NCI-H446 (cell line): ENCODE results near the gene PPARA.

Source experiments
- DNase-seq, 2 experiments: peaks; one replicate each; lab custom pipeline; 2025; lab: John Stamatoyannopoulos, UW

Gene PPARA

DNA sequence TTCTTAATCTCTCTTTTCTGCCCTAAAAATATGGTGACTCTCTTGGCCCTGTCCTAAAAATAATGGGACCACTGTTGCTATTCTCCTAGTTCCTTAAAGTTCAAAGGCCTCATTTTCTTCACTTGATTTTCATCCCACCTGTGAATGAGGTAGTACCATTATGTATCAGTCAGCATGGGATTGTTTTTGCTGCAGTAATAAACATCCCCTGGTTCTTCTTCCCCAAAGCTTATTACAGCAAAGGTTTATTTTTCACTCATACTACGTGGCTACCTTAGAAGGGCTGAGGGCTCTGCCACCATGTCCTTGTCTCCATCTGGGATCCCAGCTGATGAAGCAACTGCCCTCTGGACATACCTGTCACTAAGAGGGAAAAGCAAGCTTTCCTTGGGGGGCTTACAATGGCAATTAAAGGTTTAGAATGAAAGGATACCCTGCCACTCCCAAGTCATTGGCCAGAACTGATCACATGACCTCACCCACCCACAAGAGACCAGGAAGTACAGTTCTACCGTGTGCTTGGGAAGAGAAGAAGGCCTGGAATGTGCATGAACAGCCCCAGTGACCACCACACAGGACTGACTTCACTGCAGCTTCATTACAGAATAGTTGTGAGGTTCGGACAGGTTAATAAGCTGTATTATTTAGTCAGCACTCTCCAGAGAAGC is 125.3 kb downstream of the PPARA start:
- DNase-seq: no peak

DNA sequence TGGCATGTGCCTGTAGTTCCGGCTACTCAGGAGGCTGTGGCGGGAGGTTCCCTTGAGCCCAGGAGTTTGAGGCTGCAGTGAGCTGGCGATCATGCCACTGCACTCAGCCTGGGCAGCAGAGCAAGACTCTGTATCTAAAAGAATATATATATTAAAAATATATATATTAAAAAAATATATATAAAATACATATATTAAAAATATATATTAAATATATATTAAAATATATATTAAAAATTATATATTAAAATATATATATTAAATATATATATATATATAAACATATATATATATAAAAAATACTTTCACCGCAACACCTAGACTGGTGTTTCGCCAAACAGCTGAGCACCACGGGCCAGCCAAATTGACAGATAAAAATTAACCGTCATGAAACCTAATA is 126.2 kb downstream of the PPARA start:
- DNase-seq: no peak

DNA sequence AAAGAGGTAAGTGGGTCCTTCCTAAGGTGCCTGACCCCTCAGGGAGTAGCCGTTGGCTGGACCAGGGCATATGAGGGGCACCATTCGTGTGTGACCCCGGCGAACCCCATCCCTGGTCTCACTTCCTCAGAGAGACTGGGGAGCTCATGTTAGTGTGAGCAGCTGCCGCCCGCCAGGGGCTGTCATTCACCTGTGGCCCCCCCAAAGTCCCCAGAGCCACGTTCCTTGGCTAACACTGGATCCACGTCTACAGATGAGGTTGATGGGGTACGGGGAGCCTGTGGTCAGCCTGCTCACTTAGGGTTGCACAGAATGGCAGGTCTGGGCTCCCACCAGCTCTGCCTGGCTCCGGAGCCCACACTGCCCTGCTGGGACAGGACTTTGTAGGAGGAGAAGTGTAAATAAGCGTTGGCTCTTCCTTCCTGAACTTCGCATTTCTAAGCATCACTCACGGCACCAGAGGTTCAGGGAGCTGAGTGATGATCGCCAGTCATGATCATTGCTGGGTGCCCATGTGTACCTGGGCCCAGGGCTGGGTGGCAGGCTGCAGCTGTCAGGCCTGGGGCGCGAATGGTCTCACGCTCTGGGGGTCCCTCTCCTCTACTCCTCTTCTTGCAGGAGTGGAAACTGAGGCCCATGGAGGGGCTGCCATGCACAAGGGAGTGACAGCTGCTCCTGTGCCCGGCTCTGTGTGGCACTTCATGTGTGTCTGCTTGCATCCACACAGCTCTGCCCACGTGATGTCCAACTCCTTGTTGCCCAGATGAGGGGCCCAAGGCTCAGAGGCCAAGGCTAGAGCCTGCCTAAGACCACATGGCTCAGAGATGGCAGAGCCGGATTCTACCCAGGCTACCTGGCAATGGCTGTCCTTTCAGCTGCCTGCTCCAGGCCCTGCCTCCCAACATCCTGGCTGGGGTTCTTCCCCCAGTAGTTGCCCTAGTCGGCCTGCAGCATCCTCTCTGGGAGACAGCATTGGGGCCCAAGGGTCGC is 128.6 kb downstream of the PPARA start:
- DNase-seq: no peak

DNA sequence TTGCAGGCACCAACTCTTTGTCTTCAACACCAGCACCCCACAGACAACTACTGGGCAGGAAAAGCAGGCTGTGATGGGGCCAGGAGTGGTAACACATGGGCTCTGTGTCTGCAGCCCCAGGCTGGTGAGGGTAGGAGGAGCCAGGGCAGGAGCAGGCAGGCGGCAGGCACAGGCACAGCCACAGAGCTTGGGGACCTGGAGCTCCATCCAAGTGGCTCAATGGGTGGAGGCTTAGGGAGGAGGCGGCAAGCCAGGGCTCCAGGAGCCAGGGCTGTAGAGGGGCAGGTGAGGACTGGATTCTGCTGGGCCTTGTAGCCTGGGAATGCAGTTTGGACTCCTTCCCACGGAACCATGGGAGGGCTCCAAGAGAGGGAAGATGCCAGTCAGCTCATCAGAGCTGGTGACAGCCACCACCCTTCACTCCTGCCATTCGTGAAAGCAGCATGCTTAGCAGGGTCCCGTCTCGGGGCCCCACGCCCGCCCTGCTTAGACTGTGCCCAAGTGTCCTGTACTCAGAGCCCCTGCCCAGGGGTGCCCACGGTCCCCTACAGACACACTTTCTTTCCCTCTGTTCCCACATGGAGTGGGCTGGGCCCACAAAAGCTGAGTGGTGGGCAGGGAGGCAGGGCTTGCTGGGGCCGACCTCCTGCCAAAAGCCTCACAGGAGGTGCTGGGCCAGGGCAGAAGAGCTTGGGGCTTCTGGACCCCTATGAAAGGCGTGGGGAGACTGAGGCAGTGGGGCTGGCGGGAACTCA is 129.9 kb downstream of the PPARA start:
- DNase-seq: no peak

DNA sequence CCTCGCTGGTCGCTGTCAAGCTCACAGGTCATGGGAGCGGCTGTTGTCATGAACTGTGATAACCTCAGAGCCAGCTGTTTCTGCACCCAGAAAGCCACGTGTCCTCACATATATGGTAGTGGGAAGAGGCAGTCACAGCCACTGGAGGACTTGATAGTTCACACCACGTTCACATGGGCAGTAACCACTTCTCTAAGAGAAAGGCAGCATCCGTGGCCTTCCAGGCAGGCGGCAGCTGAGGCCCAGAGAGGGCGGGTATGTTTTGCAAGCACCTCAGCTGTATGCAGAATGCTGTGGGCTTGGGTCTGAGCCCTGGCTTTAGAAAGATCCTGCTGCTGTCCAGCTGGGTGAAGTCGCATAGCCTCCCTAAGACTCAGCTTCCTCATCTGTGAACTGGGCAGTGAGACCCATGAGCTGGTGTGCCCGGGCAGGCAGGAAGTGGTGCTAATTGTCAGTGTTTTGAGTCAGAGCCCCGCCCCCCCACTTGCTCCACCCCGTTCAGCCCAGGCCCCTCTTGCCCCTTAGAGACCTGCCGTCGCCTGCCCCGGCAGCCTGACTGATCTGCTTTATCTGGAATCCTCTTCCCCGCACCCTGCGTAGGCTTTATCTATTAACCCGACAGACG is 130.8 kb downstream of the PPARA start:
- no peak for DNase-seq

DNA sequence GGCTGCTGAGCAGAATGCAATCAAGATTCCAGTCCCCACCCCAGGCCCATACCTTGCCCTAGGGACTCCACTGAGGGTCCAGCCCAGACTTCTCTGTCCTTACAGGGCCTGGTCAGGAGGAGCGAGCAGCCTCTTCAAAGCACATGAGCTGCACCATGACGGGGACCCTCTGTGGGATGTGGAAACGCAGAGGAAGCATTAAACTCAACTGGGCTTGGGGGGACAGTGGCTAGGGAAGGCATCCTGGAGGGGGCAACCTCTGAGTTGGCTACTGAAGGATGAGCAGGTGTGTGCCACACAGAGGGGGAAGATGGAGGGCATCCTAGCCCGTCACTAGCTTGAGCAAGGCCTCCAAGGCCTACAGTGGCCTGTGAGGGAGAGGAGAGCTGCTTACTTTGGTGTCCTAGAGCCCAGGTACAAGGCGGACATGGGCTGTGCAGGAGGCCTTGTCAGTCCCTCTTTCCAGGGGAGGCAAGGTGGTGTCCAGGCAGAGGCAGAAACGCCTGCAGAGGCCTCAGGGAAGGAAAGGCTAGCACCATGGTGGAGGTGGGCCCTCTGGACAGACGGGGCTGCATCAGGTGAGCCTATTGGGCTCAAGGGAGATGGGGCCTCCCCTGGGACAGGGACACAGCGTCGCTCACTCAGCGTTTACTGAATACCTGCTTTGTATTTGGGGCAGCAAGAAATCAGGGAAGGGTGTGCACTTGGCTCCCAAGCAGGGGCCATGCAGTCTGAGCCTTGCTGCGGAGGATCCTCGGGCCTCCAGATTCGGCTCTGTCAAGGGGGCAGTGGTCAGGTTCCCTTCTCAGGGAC is 131.7 kb downstream of the PPARA start:
- DNase-seq: no peak

DNA sequence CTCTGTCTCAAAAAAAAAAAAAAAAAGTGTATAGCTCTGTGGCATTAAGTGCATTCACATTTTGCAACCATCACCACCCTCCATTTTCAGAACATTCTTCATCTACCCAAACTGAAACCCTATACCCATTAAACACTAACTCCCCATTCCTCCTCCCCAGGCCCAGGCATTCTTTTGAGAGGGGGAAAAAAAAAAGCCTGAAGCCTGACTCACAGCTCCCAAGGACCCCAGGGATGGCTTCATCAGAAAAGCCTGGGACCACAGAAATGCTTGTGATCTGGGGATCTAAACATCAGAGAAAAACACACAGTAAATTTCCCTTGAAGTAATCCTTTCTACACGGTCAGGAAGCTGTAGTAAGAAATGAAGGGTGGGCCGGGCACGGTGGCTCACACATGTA is 135.7 kb downstream of the PPARA start:
- DNase-seq: no peak

DNA sequence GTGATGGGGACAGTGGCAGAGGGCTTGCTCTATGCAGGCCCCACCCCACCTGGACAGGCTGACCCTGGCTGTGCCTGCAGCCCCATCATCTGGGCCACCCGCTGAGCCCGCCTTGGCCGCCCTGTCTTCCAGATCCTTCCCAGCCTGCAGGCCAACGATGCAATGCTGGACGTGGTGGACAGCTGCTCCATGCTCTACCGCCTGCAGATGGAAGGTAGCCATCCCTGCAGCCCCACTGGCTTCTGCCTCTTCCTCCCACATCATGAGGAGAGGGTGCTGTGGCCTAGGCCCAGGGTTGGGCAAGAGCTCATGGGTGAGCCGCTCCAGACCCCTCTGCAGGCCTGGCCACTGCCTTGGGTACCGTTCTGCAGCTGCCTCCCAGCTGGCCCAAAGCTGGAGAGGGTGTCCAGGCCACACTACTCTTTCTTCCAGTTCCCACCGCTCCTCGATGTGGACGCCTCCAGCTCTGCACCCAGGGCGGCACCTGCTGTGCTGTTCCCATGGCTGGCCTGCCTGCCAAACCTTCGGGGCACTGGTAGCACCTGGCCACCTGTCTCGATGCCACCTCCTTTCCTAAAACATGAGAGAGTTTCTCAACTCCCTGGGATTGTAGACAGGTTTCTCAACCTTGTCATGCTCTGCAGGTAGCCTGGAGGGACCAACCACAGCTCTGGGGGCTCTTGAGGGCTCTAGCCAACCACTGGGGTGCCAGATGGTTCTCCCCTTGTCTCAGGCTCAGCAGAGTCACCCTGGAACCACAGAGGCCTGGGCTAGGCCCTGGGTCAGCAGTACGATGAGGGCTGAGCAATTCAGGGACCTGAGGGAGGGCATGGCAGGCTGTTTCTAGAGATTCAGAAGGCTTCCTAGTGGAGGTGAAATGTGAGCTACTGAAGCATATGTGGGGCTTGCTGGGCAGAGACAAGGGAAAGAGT is 136.9 kb downstream of the PPARA start:
- no peak for DNase-seq

DNA sequence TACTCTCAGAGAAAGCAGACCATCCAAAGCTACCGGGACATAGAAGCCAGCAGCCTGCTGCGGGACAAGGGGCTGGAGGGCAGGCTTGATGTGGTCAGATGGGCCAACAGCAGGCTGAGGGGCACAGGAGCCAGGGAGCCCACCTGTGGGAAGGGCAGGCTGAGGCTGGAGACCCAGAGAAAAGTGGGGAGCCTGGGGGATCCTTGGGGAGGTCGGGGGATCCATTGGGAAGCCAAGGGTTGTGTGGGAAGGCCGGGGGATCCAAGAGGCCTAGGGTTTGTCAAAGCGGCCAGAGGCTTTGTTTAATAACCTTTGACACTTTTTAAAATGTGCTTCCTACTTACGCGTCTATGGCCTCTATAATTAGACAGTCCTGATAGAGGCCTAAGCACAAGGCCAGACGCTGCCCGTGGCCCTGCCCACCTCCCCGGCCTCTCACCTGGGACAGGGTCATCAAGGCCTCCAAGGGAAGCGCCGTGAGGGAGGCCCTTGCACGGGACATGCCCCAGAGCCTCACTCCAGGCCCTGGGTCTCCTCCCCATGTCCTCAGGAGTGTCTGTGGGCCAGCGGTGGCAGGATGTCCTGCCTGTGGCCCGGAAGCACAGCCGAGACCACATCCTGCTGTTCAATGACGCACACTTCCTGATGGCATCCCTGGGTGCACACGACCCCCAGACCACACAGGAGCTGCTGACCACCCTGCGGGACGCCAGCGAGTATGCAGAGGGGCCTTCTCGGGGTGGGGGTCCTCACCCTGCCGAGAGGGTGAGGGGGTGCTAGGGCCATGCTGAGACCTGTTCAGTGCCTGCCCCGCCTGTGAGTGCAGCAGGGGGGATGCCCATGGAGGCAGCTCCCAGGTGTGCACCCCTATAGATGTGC is 137.8 kb downstream of the PPARA start:
- no peak for DNase-seq

DNA sequence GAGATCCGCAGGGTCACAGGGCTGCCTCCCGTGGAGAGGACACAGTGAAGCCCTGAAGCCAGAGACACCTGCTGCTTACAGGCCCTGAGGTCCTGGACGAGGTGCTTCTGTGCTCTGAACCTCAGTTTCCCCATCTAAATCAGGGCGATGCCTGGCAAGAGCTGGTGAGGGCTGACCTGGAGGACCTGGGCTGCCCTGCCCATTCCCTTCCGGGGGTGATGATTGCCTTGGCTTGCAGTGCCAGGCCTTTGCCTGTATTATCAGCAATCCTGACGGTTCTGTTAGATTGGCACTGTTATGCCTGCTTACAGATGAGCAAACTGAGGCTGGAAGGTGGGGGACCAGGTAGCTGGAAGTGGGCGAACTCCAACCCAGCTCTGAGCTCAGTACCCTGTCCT is 138.5 kb downstream of the PPARA start:
- no peak for DNase-seq

DNA sequence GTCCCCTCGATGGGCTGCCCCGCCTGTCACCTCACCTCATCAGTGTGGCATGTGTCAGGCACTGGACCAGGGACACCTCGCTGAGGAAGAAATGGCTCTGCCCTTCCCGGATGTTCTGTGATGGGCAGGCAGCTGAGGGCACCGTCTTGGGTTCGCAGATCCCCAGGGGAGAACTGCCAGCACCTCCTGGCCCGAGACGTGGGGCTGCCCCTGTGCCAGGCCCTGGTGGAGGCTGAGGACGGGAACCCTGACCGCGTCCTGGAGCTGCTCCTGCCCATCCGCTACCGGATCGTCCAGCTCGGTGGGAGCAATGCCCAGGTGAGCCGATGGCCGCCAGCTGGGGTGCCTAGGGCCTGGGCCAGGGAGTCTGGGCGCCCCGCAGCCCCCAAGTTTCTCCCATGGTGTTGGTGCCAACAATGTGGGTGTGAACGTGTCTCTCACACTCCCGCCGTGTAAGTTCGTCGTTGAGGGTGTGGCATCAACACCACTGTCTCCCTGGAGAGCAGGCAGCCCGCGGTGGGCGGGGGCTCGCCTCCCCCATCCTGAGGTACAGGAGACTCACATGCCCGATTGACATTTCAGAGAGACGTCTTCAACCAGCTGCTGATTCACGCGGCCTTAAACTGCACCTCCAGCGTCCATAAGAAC is 139.0 kb downstream of the PPARA start:
- no peak for DNase-seq

DNA sequence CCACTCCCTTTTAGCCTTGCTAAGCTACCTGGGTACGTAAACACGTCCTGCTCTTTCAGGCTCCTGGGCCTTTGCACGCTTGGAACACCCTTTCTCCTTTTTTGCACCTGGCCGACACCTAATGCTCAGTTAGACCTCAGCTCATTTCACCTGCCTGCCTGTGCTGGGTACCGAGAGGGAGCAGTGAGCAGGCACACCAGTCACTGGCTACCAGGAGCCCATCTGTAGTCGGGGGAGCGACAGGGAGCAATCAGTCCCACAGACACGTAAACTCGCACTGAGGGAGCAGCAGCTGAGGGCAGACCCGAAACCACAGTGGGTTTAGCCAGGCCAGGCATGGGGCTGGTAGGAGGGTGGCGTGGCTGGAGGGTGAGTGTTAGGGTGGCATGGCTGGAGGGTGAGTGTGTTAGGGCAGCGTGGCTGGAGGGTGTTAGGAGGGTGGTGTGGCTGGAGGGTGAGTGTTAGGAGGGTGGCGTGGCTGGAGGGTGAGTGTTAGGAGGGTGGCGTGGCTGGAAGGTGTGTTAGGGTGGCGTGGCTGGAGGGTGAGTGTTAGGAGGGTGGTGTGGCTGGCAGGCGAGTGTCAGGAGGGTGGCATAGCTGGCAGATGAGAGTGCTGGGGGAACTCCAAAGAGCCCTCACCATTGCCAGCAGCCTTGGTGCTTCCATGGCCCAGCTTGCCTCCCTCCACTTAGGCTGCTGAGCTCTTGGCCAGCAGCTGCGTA is 140.0 kb downstream of the PPARA start:
- no peak for DNase-seq

DNA sequence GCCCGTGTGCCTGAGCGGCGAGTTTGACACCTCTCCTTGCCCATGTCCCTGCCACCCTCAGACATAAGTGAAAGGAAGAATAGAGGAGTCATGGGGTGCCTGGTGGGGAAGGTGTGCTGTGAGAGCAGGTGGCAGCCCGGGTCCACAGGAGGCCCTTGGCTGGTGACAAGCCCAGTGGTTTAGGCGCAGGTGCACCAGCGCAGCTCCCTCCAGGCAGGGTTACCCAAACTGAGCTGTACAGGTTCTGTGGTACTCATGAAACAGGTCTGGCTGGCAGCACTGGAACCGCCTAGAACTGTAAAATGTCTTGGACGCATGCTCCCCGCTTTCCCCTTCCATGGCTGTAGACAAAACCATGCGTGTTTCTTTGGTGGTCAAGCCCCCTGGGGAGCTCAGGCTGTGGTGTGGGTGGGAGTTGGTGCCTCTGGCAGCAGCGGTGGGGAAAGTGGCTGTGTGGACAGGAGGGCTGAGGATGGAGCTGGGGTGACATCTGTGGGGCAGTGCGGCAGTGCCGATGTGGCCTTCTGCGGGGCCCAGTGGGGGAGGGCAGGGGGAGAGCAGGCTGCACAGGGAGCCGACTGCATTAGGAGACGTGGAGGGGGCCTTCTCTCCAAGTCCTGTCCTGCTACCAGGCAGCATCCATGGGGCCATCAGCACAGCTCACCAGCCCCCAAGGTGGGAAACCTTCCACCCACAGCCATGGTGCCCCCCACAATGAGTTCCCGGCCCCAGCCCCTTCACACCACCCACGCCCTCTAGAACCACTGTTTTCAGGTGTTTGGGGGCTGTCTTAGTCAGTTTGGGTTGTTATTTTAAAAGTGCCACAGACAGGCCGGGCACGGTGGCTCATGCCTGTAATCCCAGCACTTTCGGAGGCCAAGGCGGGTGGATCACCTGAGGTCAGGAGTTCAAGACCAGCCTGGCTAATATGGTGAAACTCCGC is 140.8 kb downstream of the PPARA start:
- DNase-seq: no peak

DNA sequence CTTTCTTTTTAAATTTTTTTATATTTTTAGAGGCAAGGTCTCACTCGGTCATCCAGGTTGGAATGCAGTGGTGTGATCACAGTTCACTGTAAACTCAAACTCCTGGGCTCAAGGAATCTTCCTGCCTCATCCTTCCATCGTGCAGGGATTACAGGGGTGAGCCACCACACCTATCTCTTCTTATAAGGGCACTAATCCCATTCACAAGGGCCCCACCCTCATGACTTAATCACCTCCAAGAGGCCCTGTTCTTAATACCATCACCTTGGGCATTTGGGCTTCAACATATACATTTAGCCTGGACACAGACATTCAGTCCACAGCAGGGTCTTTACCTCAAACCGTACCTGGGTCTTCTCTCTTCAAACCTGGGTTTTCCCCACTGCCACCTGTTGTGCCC is 141.8 kb downstream of the PPARA start:
- DNase-seq: no peak

DNA sequence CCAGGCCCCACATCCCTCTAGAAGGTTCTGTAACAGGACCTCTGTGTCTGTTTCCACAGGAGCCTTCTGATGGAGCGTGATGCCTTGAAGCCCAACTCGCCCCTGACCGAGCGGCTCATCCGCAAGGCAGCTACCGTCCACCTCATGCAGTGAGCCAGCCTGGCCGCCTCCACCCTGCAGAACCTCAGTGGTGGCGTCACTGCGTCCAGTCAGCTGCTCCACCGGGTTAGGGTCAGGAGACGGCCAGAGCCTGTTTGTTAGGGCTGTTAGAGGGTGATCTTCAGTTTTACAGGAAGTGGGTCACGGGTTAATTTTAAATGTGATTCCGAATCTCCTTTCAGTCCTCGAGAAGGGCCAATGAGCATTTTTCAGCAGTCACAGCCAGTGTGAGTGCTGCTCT is 142.4 kb downstream of the PPARA start:
- no peak for DNase-seq
